ENCODE data around the gene FAM240A. TPM values are rescaled to one million over a fixed set of nuclear protein-coding genes. Genes with fewer than 3 reads are reported as not detected.

The FAM240A gene
- total RNA-seq, 8 experiments from 2014 or later = 0.28 TPM; not detected in 7

- in situ Hi-C loops (cut with MboI; ENCODE audit: low pct_unique_long_range_greater_than_20kb in 2 of 9, low sequenced_read_pairs in 9 of 9, unreplicated experiment in 9 of 9) = loop anchor here in 3 of 9 experiments (25.0 kb wide), 1 partner anchor 156 kb away; the partner anchor contains the start of gene RTP3 (in 3 of the 3)
- Histone ChIP-seq H3K4me1 (replicated peaks in 1 of 2) (no peaks in the 10 kb centered on the region), H3K4me3 (no peak overlapping the region), H3K27ac (no peak overlapping the region)
- WGBS, 10 experiments = 66 to 100% (median 90%) methylated on average over 1 to 6 of the region's 6 CpGs; no CpG with 5 or more reads in 1 of the 10 experiments
- ATAC-seq (replicated peaks in 6 of 8) = no peak
These were observed 30.6 kb downstream of the FAM240A start for GRCh38 chr3:46642971-46643370.

- no peaks in the 10 kb centered on the region for H3K4me1 ChIP-seq (replicated peaks in 1 of 2)
- H3K27ac ChIP-seq = no peak overlapping the region
- no peak for ATAC-seq (replicated peaks in 6 of 8)
- in situ Hi-C loops (cut with MboI; ENCODE audit: low pct_unique_long_range_greater_than_20kb in 2 of 9, low sequenced_read_pairs in 9 of 9, unreplicated experiment in 9 of 9) = loop anchor here in 3 of 9 experiments (25.0 kb wide), 1 partner anchor 156 kb away; the partner anchor contains the start of gene RTP3 (in 3 of the 3)
- no peak overlapping the region for H3K4me3 ChIP-seq
- 0 to 100% (median 67%) methylated on average over 1 of the region's 1 CpG; no CpG with 5 or more reads in 3 of the 10 experiments for WGBS, 10 experiments
These were observed 31.4 kb downstream of the FAM240A start for GRCh38 chr3:46643701-46644100.

DNA sequence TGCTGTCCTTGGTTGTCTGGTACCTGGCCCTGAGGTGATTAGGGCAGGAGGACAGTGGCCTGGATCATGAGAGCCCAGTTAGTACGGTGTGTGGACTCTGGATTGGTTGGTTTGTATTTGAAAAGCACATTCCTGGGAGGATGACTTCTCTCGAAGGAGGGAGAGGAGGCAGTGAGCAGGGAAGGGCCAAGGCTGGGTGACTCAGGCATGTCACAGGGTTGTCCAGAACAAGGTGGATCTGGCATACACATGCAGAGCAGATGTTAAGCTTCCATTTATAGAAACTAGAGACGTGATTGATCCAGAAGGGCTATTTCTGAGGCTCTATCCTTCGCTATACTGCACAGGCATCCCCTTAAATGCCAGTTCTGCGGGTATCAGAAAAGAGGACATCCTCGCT lies 34.4 kb downstream of the FAM240A start:
- in situ Hi-C loops (cut with MboI; ENCODE audit: low pct_unique_long_range_greater_than_20kb in 2 of 9, low sequenced_read_pairs in 9 of 9, unreplicated experiment in 9 of 9) = loop anchor here in 3 of 9 experiments (25.0 kb wide), 1 partner anchor 159 kb away; the partner anchor contains the start of gene RTP3 (in 3 of the 3)
- Histone ChIP-seq H3K27ac (no peak overlapping the region), H3K4me3 (no peak overlapping the region), H3K4me1 (replicated peaks in 1 of 2) (no peaks in the 10 kb centered on the region)
- ATAC-seq (replicated peaks in 6 of 8) = peak; percentile 49 to 100 (median 86)
- 0 to 100% (median 49%) methylated on average over 1 to 5 of the region's 6 CpGs; no CpG with 5 or more reads in 4 of the 10 experiments for WGBS, 10 experiments

DNA sequence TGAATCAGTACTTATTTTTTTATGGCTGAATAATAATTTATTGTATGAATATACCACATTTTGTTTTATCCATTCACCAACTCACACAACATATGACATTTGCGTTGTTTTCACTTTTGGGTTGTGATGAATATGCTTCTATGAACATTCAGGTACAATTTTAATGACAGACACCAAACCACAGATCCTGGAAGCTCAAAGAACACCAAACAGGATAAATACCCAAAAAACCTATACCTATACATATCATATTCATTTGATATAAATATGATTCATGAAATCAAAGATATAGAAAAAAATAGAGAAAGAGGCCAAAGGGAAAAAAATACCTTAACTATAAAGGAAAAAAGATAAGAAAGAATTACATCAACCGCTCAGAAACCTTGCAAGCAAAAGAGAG lies 35.8 kb downstream of the FAM240A start:
- Histone ChIP-seq H3K4me3 (no peak overlapping the region), H3K27ac (no peak overlapping the region), H3K4me1 (replicated peaks in 1 of 2) (no peaks in the 10 kb centered on the region)
- WGBS, 10 experiments = 50 to 100% (median 67%) methylated on average over 1 to 2 of the region's 2 CpGs; no CpG with 5 or more reads in 1 of the 10 experiments
- in situ Hi-C loops (cut with MboI; ENCODE audit: low pct_unique_long_range_greater_than_20kb in 2 of 9, low sequenced_read_pairs in 9 of 9, unreplicated experiment in 9 of 9) = loop anchor here in 3 of 9 experiments (25.0 kb wide), 1 partner anchor 161 kb away; the partner anchor contains the start of gene RTP3 (in 3 of the 3)
- ATAC-seq (replicated peaks in 6 of 8) = no peak

DNA sequence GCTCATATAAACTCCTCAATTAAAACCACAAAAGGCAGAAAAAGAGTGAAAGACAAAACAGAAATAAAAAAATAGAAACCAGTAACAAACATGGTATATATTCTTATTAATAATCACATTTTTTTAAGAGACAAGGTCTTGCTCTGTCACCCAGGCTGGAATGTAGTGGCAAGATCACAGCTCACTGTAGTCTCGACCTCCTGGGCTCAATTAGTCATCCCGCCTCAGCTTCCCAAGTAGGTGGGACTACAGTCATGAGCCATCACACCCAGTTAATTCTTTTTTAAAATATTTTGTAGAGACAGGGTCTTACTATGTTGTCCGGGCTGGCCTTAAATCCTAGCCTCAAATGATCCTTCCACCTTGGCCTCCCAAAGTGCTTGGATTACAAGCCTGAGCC lies 37.1 kb downstream of the FAM240A start:
- in situ Hi-C loops (cut with MboI; ENCODE audit: low pct_unique_long_range_greater_than_20kb in 2 of 9, low sequenced_read_pairs in 9 of 9, unreplicated experiment in 9 of 9) = loop anchor here in 3 of 9 experiments (25.0 kb wide), 1 partner anchor 162 kb away; the partner anchor contains the start of gene RTP3 (in 3 of the 3)
- Histone ChIP-seq H3K27ac (no peak overlapping the region), H3K4me1 (replicated peaks in 1 of 2) (no peaks in the 10 kb centered on the region), H3K4me3 (no peak overlapping the region)
- no peak for ATAC-seq (replicated peaks in 6 of 8)
- 16 to 100% (median 67%) methylated on average over 1 to 3 of the region's 3 CpGs; no CpG with 5 or more reads in 1 of the 10 experiments for WGBS, 10 experiments

DNA sequence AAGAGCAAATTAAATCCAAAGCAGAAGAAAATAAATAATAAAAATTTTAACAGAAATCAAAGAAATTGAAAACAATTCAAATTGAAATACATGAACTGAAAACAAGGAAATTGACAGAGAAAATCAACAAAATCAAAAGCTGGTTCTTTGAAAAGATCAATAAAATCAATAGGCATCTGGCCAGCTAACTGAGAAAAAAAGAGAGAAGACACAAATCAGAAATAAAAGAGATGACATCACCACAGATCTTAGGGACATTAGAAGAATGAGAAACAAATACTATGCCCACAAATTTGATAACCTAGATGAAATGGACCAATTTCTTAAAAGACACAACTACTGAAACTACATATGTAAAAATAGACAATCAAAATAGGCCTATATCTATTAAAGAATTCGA lies 38.8 kb downstream of the FAM240A start:
- ATAC-seq (replicated peaks in 6 of 8) = no peak
- no peak overlapping the region for H3K4me3 ChIP-seq

DNA sequence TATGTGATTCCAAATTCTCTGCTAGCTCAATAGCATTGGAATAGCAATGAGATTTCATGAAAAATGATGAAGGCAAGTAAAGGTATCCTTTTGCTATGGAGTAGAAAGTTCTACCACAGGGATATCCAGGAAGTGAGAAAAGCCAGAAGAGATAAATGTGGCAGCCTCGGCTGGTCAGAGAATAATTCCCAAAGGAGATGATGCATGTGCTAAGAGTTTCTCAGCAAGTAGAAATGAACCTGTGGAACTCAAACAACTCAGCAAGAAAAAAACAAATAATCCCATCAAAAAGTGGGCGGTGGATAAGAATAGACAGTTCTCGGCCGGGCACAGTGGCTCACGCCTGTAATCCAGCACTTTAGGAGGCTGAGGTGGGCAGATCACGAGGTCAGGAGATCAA lies 42.9 kb downstream of the FAM240A start:
- no peak for ATAC-seq (replicated peaks in 6 of 8)
- H3K27ac ChIP-seq = no peak overlapping the region
- in situ Hi-C loops (cut with MboI; ENCODE audit: low pct_unique_long_range_greater_than_20kb in 2 of 9, low sequenced_read_pairs in 9 of 9, unreplicated experiment in 9 of 9) = no loop called here
- peaks cover 12 to 18% of the 10 kb centered on the region in 2 donors for H3K4me1 ChIP-seq (replicated peaks in 1 of 2)
- 11 to 100% (median 65%) methylated on average over 1 to 6 of the region's 6 CpGs for WGBS, 10 experiments
- H3K4me3 ChIP-seq = no peak overlapping the region

More for the DNA sequence above, 38.8 kb downstream of the FAM240A start:
- in situ Hi-C loops (cut with MboI; ENCODE audit: low pct_unique_long_range_greater_than_20kb in 2 of 9, low sequenced_read_pairs in 9 of 9, unreplicated experiment in 9 of 9) = no loop called here
- WGBS, 10 experiments = 0 to 56% (median 5%) methylated on average over 1 of the region's 1 CpG; no CpG with 5 or more reads in 2 of the 10 experiments
- no peak overlapping the region for H3K27ac ChIP-seq
- H3K4me1 ChIP-seq (replicated peaks in 1 of 2) = no peaks in the 10 kb centered on the region

- WGBS, 10 experiments = 20 to 100% (median 77%) methylated on average over 1 to 7 of the region's 9 CpGs; no CpG with 5 or more reads in 2 of the 10 experiments
- in situ Hi-C loops (cut with MboI; ENCODE audit: low pct_unique_long_range_greater_than_20kb in 2 of 9, low sequenced_read_pairs in 9 of 9, unreplicated experiment in 9 of 9) = no loop called here
- no peak for ATAC-seq (replicated peaks in 6 of 8)
- Histone ChIP-seq H3K4me3 (no peak overlapping the region), H3K27ac (no peak overlapping the region), H3K4me1 (replicated peaks in 1 of 2) (peaks cover 27 to 35% of the 10 kb centered on the region in 2 donors)
These were observed 44.6 kb downstream of the FAM240A start for GRCh38 chr3:46656778-46657556.

GRCh38 chr3:46659285-46659684 lies 47.0 kb downstream of the FAM240A start:
- in situ Hi-C loops (cut with MboI; ENCODE audit: low pct_unique_long_range_greater_than_20kb in 2 of 9, low sequenced_read_pairs in 9 of 9, unreplicated experiment in 9 of 9) = no loop called here
- Histone ChIP-seq H3K4me1 (replicated peaks in 1 of 2) (peaks cover 49 to 58% of the 10 kb centered on the region in 2 donors), H3K27ac (no peak overlapping the region), H3K4me3 (no peak overlapping the region)
- WGBS, 10 experiments = 53 to 93% (median 77%) methylated on average over 1 to 7 of the region's 8 CpGs; no CpG with 5 or more reads in 2 of the 10 experiments
- peak in 2 of 8 experiments; percentile 6 to 59 for ATAC-seq (replicated peaks in 6 of 8)

DNA sequence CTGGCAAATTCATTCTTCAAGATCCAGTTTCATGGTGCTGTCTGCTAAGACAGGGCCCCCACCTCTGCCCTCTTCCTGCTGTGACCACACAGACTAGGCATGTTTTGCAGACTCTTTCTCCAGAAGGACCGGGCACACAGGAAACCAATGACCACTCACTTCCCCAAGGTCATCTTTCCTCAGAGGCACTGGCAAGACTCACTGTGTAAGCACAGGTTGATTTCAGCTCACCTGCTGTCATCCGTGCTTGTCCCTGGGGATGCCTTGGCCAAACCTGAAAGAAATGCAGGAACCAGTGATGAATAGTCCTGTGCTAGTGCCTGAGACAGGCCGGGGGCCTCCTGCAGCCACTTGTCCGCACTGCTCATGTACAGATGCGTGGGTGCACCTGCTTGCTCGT lies 47.7 kb downstream of the FAM240A start:
- ATAC-seq (replicated peaks in 6 of 8) = no peak
- H3K4me1 ChIP-seq (replicated peaks in 1 of 2) = peaks cover 53 to 62% of the 10 kb centered on the region in 2 donors
- in situ Hi-C loops (cut with MboI; ENCODE audit: low pct_unique_long_range_greater_than_20kb in 2 of 9, low sequenced_read_pairs in 9 of 9, unreplicated experiment in 9 of 9) = no loop called here
- no peak overlapping the region for H3K4me3 ChIP-seq
- WGBS, 10 experiments = 80 to 100% (median 91%) methylated on average over 1 to 3 of the region's 6 CpGs; no CpG with 5 or more reads in 6 of the 10 experiments
- no peak overlapping the region for H3K27ac ChIP-seq

GRCh38 chr3:46660543-46661523 lies 48.5 kb downstream of the FAM240A start:
- in situ Hi-C loops (cut with MboI; ENCODE audit: low pct_unique_long_range_greater_than_20kb in 2 of 9, low sequenced_read_pairs in 9 of 9, unreplicated experiment in 9 of 9) = no loop called here
- peak in 4 of 8 experiments; percentile 9 to 73 (median 50) for ATAC-seq (replicated peaks in 6 of 8)
- WGBS, 10 experiments = 37 to 66% (median 60%) methylated on average over 2 to 6 of the region's 9 CpGs; no CpG with 5 or more reads in 5 of the 10 experiments
- H3K4me3 ChIP-seq = no peak overlapping the region
- no peak overlapping the region for H3K27ac ChIP-seq
- H3K4me1 ChIP-seq (replicated peaks in 1 of 2) = peaks cover 53 to 62% of the 10 kb centered on the region in 2 donors
